H9 (cell line): ENCODE measurements around the gene CLN3. TPM values are rescaled to one million over a fixed set of nuclear protein-coding genes. Genes with fewer than 3 reads are reported as not detected.
A peak's percentile ranks its signal among the peaks of the same experiment; 100 is the strongest.

Source experiments
- DNase-seq: peaks from one replicate; pipeline ENCODE4 v3.0.0-alpha.2; 2017
- H2AFZ ChIP-seq: one replicate; pipeline ENCODE4 v1.6.1; 2013; ENCODE audit warnings: mild to moderate bottlenecking, low read length, control low read depth, moderate library complexity
- H2AK5ac ChIP-seq: 2 replicates; pipeline ENCODE4 v1.6.1; 2013; ENCODE audit warnings: low read length, control low read depth, mixed read lengths; ENCODE audit not compliant: insufficient read length
- H2BK120ac ChIP-seq: one replicate; pipeline ENCODE4 v1.6.1; 2013; ENCODE audit warnings: low read depth, mild to moderate bottlenecking, low read length, control low read depth, inconsistent platforms; ENCODE audit not compliant: poor library complexity, severe bottlenecking
- H2BK12ac ChIP-seq: 2 replicates; pipeline ENCODE4 v1.6.1; 2013; ENCODE audit warnings: low read length, control low read depth, mixed read lengths, low read depth; ENCODE audit not compliant: insufficient read length
- H2BK15ac ChIP-seq: 2 replicates; pipeline ENCODE4 v1.6.1; 2013; ENCODE audit warnings: low read depth, low read length, control low read depth
- H2BK20ac ChIP-seq: one replicate; pipeline ENCODE4 v1.6.1; 2013; ENCODE audit warnings: low read depth, mild to moderate bottlenecking, low read length, control low read depth, inconsistent platforms; ENCODE audit not compliant: poor library complexity, severe bottlenecking
- H2BK5ac ChIP-seq: 2 replicates; pipeline ENCODE4 v1.6.1; 2013; ENCODE audit warnings: low read length, control low read depth, mixed read lengths; ENCODE audit not compliant: insufficient read length
- H3K14ac ChIP-seq: 2 replicates; pipeline ENCODE4 v1.6.1; 2013; ENCODE audit warnings: low read length, control low read depth; ENCODE audit not compliant: insufficient read depth
- H3K18ac ChIP-seq: 2 replicates; pipeline ENCODE4 v1.6.1; 2013; ENCODE audit warnings: low read depth, mild to moderate bottlenecking, mixed read lengths, low read length, control low read depth; ENCODE audit not compliant: insufficient read length
- H3K23ac ChIP-seq: 2 replicates; pipeline ENCODE4 v1.6.1; 2013; ENCODE audit warnings: low read length, control low read depth, mixed read lengths, low read depth; ENCODE audit not compliant: insufficient read length
- H3K23me2 ChIP-seq: 2 replicates; pipeline ENCODE4 v1.6.1; 2013; ENCODE audit warnings: low read depth, mild to moderate bottlenecking, mixed read lengths, low read length, control low read depth; ENCODE audit not compliant: insufficient read length, poor library complexity, severe bottlenecking
- H3K27ac ChIP-seq: 2 replicates; pipeline ENCODE4 v1.5.1; 2013; ENCODE audit warnings: low read length, control low read depth, mixed read lengths, low read depth; ENCODE audit not compliant: insufficient read length
- H3K27me3 ChIP-seq: 2 replicates; pipeline ENCODE4 v1.6.1; 2013; ENCODE audit warnings: low read length, control low read depth, inconsistent platforms; ENCODE audit not compliant: insufficient read depth
- H3K4ac ChIP-seq: 2 replicates; pipeline ENCODE4 v1.6.1; 2013; ENCODE audit warnings: low read depth, mild to moderate bottlenecking, control low read depth, inconsistent platforms, low read length, moderate library complexity
- H3K4me1 ChIP-seq: 2 replicates; pipeline ENCODE4 v1.6.1; 2013; ENCODE audit warnings: low read length, control low read depth, inconsistent platforms; ENCODE audit not compliant: insufficient read depth
- H3K4me2 ChIP-seq: 2 replicates; pipeline ENCODE4 v1.6.1; 2013; ENCODE audit warnings: low read length, control low read depth, mixed read lengths; ENCODE audit not compliant: insufficient read length, insufficient read depth
- H3K56ac ChIP-seq: 2 replicates; pipeline ENCODE4 v1.6.1; 2013; ENCODE audit warnings: low read depth, mild to moderate bottlenecking, mixed read lengths, low read length, control low read depth; ENCODE audit not compliant: insufficient read length
- H3K79me1 ChIP-seq: 2 replicates; pipeline ENCODE4 v1.6.1; 2013; ENCODE audit warnings: low read depth, mild to moderate bottlenecking, moderate library complexity, low read length, control low read depth, inconsistent platforms; ENCODE audit not compliant: insufficient read depth, poor library complexity, severe bottlenecking
- H3K79me2 ChIP-seq: 2 replicates; pipeline ENCODE4 v1.6.1; 2013; ENCODE audit warnings: low read length, control low read depth, inconsistent platforms; ENCODE audit not compliant: insufficient read depth
- H3K9ac ChIP-seq: 2 replicates; pipeline ENCODE4 v1.6.1; 2013; ENCODE audit warnings: low read length, control low read depth, mixed read lengths; ENCODE audit not compliant: insufficient read length; ENCODE audit errors: extremely low read depth
- H3K9me3 ChIP-seq: one replicate; pipeline ENCODE4 v1.6.1; 2013; ENCODE audit warnings: low read depth, low read length, inconsistent platforms; ENCODE audit not compliant: control insufficient read depth
- H3T11ph ChIP-seq: one replicate; pipeline ENCODE4 v1.6.1; 2013; ENCODE audit warnings: mild to moderate bottlenecking, low read length, control low read depth, inconsistent platforms
- H4K20me1 ChIP-seq: one replicate; pipeline ENCODE4 v1.6.1; 2013; ENCODE audit not compliant: control insufficient read depth, insufficient read length, insufficient read depth
- H4K5ac ChIP-seq: 2 replicates; pipeline ENCODE4 v1.6.1; 2013; ENCODE audit warnings: low read depth, mild to moderate bottlenecking, mixed read lengths, low read length, control low read depth; ENCODE audit not compliant: insufficient read length
- H4K8ac ChIP-seq: replicated peaks from 2 replicates; pipeline ENCODE4 v1.6.1; 2013; ENCODE audit warnings: low read length, control low read depth, mixed read lengths, low read depth; ENCODE audit not compliant: insufficient read length
- H4K91ac ChIP-seq: 2 replicates; pipeline ENCODE4 v1.6.1; 2013; ENCODE audit warnings: low read depth, mild to moderate bottlenecking, moderate library complexity, mixed read lengths, low read length, control low read depth; ENCODE audit not compliant: insufficient read length
- H3K27ac Mint-ChIP-seq, 3 experiments: 2 replicates in 2 of 3; 3 replicates in 1 of 3; pipeline ENCODE4 v1.8.0; 2020 to 2021; ENCODE audit warnings: mixed read lengths in 3 of 3, mild to moderate bottlenecking in 1 of 3, moderate library complexity in 1 of 3
- H3K27me3 Mint-ChIP-seq: 2 replicates; pipeline ENCODE4 v1.8.0; 2021; ENCODE audit warnings: low read depth, mild to moderate bottlenecking, moderate library complexity, mixed read lengths
- H3K36me3 Mint-ChIP-seq, 3 experiments: 2 replicates in 2 of 3; 3 replicates in 1 of 3; pipeline ENCODE4 v1.8.0; 2020 to 2021; ENCODE audit warnings: low read depth in 3 of 3, mixed read lengths in 3 of 3; ENCODE audit not compliant: insufficient read depth in 1 of 3
- H3K4me1 Mint-ChIP-seq, 2 experiments: 2 replicates each; pipeline ENCODE4 v1.8.0; 2020; ENCODE audit warnings: mixed read lengths in 2 of 2
- H3K4me3 Mint-ChIP-seq, 2 experiments: 2 replicates in 1 of 2; 3 replicates in 1 of 2; pipeline ENCODE4 v1.8.0; 2020 to 2021; ENCODE audit warnings: mild to moderate bottlenecking in 2 of 2, mixed read lengths in 2 of 2, moderate library complexity in 1 of 2
- H3K9me3 Mint-ChIP-seq, 2 experiments: 2 replicates in 1 of 2; 3 replicates in 1 of 2; pipeline ENCODE4 v1.8.0; 2020; ENCODE audit warnings: mild to moderate bottlenecking in 2 of 2, mixed read lengths in 2 of 2, moderate library complexity in 1 of 2
- CTCF ChIP-seq: fragments of 200-600 bp; sonication (generic); conservative IDR thresholded peaks from 3 replicates; pipeline ENCODE4 v1.8.0; 2021; ENCODE audit warnings: antibody characterized with exemption, mild to moderate bottlenecking
- WGBS: extraction: QIAGEN DNeasy Blood & Tissue Kit; methylation state at CpG from one replicate; pipeline ENCODE4 v1.1.7; 2013; ENCODE audit warnings: missing lambda C conversion rate, low lambda C conversion rate, mixed read lengths; ENCODE audit not compliant: insufficient read length; ENCODE audit errors: extremely low coverage; 5-methylcytosine and 5-hydroxymethylcytosine counted together
- total RNA-seq: library from RNA; stranded (reverse); gene quantifications from 2 replicates; pipeline ENCODE4 v1.2.1, GENCODE V29; 2021

CLN3 gene
- total RNA-seq, 1 experiment from 2014 or later: 21.4 TPM

GRCh38 chr16:28492511-28492910, 637 bp upstream of the CLN3 start:
- Histone ChIP-seq H3K18ac (no peak overlapping the region), H3K4ac (no peak overlapping the region), H3K4me2 (peak overlapping the region; percentile 63), H3K9ac (peak overlapping the region; percentile 93), H3K4me1 (no peaks in the 10 kb centered on the region), H3T11ph (no peak overlapping the region), H3K27me3 (no peaks in the 10 kb centered on the region), H2AFZ (no peak overlapping the region), H3K79me1 (no peaks in the 10 kb centered on the region), H3K9me3 (no peaks in the 10 kb centered on the region), H4K8ac (no peak overlapping the region), H4K5ac (no peak overlapping the region), H4K91ac (no peak overlapping the region), H3K27ac (no peak overlapping the region), H4K20me1 (peaks cover 3% of the 10 kb centered on the region), H3K23me2 (peaks cover 9% of the 10 kb centered on the region), H2BK20ac (no peak overlapping the region), H3K23ac (no peak overlapping the region), H2BK15ac (no peak overlapping the region), H3K56ac (no peak overlapping the region), H2BK12ac (no peak overlapping the region), H3K14ac (no peak overlapping the region), H2BK5ac (no peak overlapping the region), H2BK120ac (no peak overlapping the region), H2AK5ac (no peak overlapping the region), H3K79me2 (no peaks in the 10 kb centered on the region)
- Mint-ChIP-seq H3K9me3 (no peaks in the 10 kb centered on the region), H3K4me1 (peaks cover 4 to 5% of the 10 kb centered on the region in 2 experiments; a peak in 1 of 4 replicates), H3K27me3 (peaks cover 19% of the 10 kb centered on the region), H3K36me3 (peaks cover 2 to 12% (median 9%) of the 10 kb centered on the region in 3 experiments; a peak in 6 of 7 replicates), H3K27ac (peak overlapping the region; percentile 84 to 100 (median 100); a peak in 6 of 7 replicates), H3K4me3 (peak overlapping the region; percentile 96 to 97)
- DNase-seq: no peak
- no CpG with 5 or more reads among the region's 4 CpGs for WGBS
- no peak for TF ChIP-seq CTCF
